Heart right ventricle (tissue), 16 donors: ENCODE measurements around the gene NCKAP5. TPM values are rescaled to one million over a fixed set of nuclear protein-coding genes. Genes with fewer than 3 reads are reported as not detected.
A peak's percentile ranks its signal among the peaks of the same experiment; 100 is the strongest.

ENCODE experiments used
- ATAC-seq, 8 donors: fragments of 200-7000 bp; cut with Tn5 transposase; one replicate each; pipeline ENCODE4 v1.9.1; 2020; ENCODE audit warnings: mild to moderate bottlenecking in 8 of 8, moderate library complexity in 8 of 8, moderate number of reproducible peaks in 1 of 8
- DNase-seq, 2 donors: peaks; one replicate each; pipeline ENCODE4 v3.0.0-alpha.2; 2020
- H3K27ac ChIP-seq, 10 donors: fragments of 200-600 bp; sonication (generic) in 2 of 10; one replicate each; pipeline versions ENCODE4 v1.5.0 to v1.8.0; 2020 to 2022; ENCODE audit warnings: mild to moderate bottlenecking in 3 of 10
- H3K27me3 ChIP-seq, 7 donors: fragments of 200-600 bp; one replicate each; pipeline ENCODE4 v1.8.0; 2021 to 2022; ENCODE audit warnings: mild to moderate bottlenecking in 2 of 7
- H3K36me3 ChIP-seq, 9 donors: fragments of 200-600 bp; sonication (generic) in 1 of 9; one replicate each; pipeline versions ENCODE4 v1.5.0 to v1.8.0; 2020 to 2022; ENCODE audit warnings: mild to moderate bottlenecking in 2 of 9
- H3K4me1 ChIP-seq, 9 donors: fragments of 200-600 bp; sonication (generic) in 1 of 9; one replicate each; pipeline versions ENCODE4 v1.5.0 to v1.8.0; 2020 to 2022; ENCODE audit warnings: mild to moderate bottlenecking in 4 of 9
- H3K4me3 ChIP-seq, 10 donors: fragments of 200-600 bp; sonication (generic) in 2 of 10; one replicate each; pipeline versions ENCODE4 v1.5.0 to v1.8.0; 2020 to 2022; ENCODE audit warnings: mild to moderate bottlenecking in 7 of 10, moderate library complexity in 2 of 10
- H3K9me3 ChIP-seq, 11 donors: fragments of 200-600 bp in 10 of 11; sonication (generic) in 2 of 11; one replicate each; pipeline versions ENCODE4 v1.5.0 to v1.8.0; 2013 to 2022; ENCODE audit warnings: mild to moderate bottlenecking in 2 of 11, control low read depth in 1 of 11, moderate library complexity in 1 of 11
- CTCF ChIP-seq, 9 donors: fragments of 200-600 bp; sonication (generic) in 2 of 9; IDR thresholded peaks; one replicate each; pipeline versions ENCODE4 v1.5.0 to v1.8.0; 2021 to 2022; ENCODE audit warnings: antibody characterized with exemption in 9 of 9, mild to moderate bottlenecking in 5 of 9, moderate library complexity in 1 of 9
- WGBS, 2 donors: extraction: QIAGEN DNeasy Blood & Tissue Kit; methylation state at CpG; one replicate each; pipeline ENCODE4 v1.1.7; 2013; ENCODE audit warnings: inconsistent platforms in 1 of 2; 5-methylcytosine and 5-hydroxymethylcytosine counted together
- intact Hi-C, 10 donors: fragments of 100-400 bp; cut with DNase I; formaldehyde crosslinking; loops; one replicate each; pipeline versions ENCODE4 v1.11.1 to v1.14.2; 2022
- polyA plus RNA-seq, 2 donors: library from polyadenylated mRNA; stranded (reverse); fragments of 200-250 nt; gene quantifications; one replicate each; pipeline ENCODE4 v1.2.3, GENCODE V29; 2013
- total RNA-seq, 10 donors: library from RNA; stranded (reverse); fragmentation: NEBNext Ultra II Directional in 3 of 10; extraction: Animal tissue kit (Norgen Biotek cat#: 25700) in 3 of 10; gene quantifications; one replicate each; pipeline versions ENCODE4 v1.2.1 to v1.2.4, GENCODE V29; 2021 to 2023
- donor health status: Arrhythmogenic right ventricular cardiomyopathy.
- donor health status: ischemic (EF 13 %, LVEDD 7.1; RV severe dilation, severe dysfunction).
- donor health status: healthy with polysubstance abuse.
- donor health status: DM: no; HTN: yes; CAD: no.
- donor health status: DM: no; HTN: no; CAD: no.
- donor health status: ischemic (EF 25% LVEDD 6.9; RV normal size, moderate dysfunction).
- donor health status: ischemic (EF 25% LVEDD 5.7; RV mildly dilated, moderate dysfunction).
- donor health status: healthy.
- donor health status: DM: yes; HTN: yes; CAD: no.
- donor health status: Ischemic cardiomyopathy.
- donor health status: ischemic (EF 35%, LVEDD 5.7; RV mildly dilated, moderate dysfunction).
- donor health status: nonischemic (EF 11% LVEDD 7.7; RV severe dilation, severe dysfunction).
- donor health status: DM: yes; HTN: yes; CAD: no.
- donor health status: PGD.
- donor health status: ischemic (EF 29% LVEDD 5.4; RV normal size, mild dysfunction).
- donor health status: nonischemic (EF 23%, LVEDD 6.1; RV moderate dilation, normal function).

NCKAP5 gene
- total and polyA plus RNA-seq, 12 donors, result 0.57 to 11.7 (median 6.2) TPM

GRCh38 chr2:132720393-132720792 is 847.9 kb downstream of the NCKAP5 start:
- TF ChIP-seq CTCF (IDR thresholded peaks at IDR 0.05), result no peak
- WGBS, 2 donors, result 86 to 90% methylated on average over 4 of the region's 4 CpGs
- Histone ChIP-seq H3K36me3 (no peaks in the 10 kb centered on the region), H3K27ac (no peak overlapping the region), H3K4me3 (no peak overlapping the region), H3K4me1 (peaks cover 0 to 4% (median 0%) of the 10 kb centered on the region in 9 donors), H3K9me3 (no peaks in the 10 kb centered on the region), H3K27me3 (no peaks in the 10 kb centered on the region)
- intact Hi-C loops, result no loop called here
- DNase-seq (no peak), ATAC-seq (no peak)

GRCh38 chr2:132719480-132719879 is 848.8 kb downstream of the NCKAP5 start:
- H3K27ac ChIP-seq, result no peak overlapping the region
- TF ChIP-seq CTCF (IDR thresholded peaks at IDR 0.05), result no peak
- H3K36me3 ChIP-seq, result no peaks in the 10 kb centered on the region
- intact Hi-C loops, result no loop called here
- H3K4me1 ChIP-seq, result peaks cover 0 to 7% (median 0%) of the 10 kb centered on the region in 9 donors
- ATAC-seq (no peak), DNase-seq (no peak)
- 79 to 91% methylated on average over 9 of the region's 9 CpGs for WGBS, 2 donors
- no peak overlapping the region for H3K4me3 ChIP-seq
- no peaks in the 10 kb centered on the region for H3K27me3 ChIP-seq
- H3K9me3 ChIP-seq, result no peaks in the 10 kb centered on the region

- no peaks in the 10 kb centered on the region for H3K9me3 ChIP-seq
- ATAC-seq (no peak), DNase-seq (no peak)
- no peaks in the 10 kb centered on the region for H3K27me3 ChIP-seq
- TF ChIP-seq CTCF (IDR thresholded peaks at IDR 0.05), result no peak
- intact Hi-C loops, result no loop called here
- WGBS, 2 donors, result 77 to 79% methylated on average over 2 of the region's 2 CpGs
- no peaks in the 10 kb centered on the region for H3K36me3 ChIP-seq
- H3K4me3 ChIP-seq, result no peak overlapping the region
- peaks cover 0 to 7% (median 0%) of the 10 kb centered on the region in 9 donors for H3K4me1 ChIP-seq
- no peak overlapping the region for H3K27ac ChIP-seq
Measured at GRCh38 chr2:132716954-132717353, 851.3 kb downstream of the NCKAP5 start.

GRCh38 chr2:132715386-132716351 is 852.6 kb downstream of the NCKAP5 start:
- no peak for TF ChIP-seq CTCF (IDR thresholded peaks at IDR 0.05)
- peak in 2 of 8 donors; percentile 28 to 38 for ATAC-seq
- intact Hi-C loops, result no loop called here

More at GRCh38 chr2:132715386-132716351, 852.6 kb downstream of the NCKAP5 start:
- WGBS, 2 donors, result 58 to 63% methylated on average over 7 of the region's 7 CpGs
- H3K27me3 ChIP-seq, result no peaks in the 10 kb centered on the region
- no peaks in the 10 kb centered on the region for H3K36me3 ChIP-seq
- H3K27ac ChIP-seq, result no peak overlapping the region
- DNase-seq, result no peak
- no peak overlapping the region for H3K4me3 ChIP-seq
- H3K9me3 ChIP-seq, result no peaks in the 10 kb centered on the region
- peaks cover 0 to 7% (median 0%) of the 10 kb centered on the region in 9 donors for H3K4me1 ChIP-seq
